Ishikawa (cell line): ENCODE measurements around the gene PIH1D1.
A peak's percentile ranks its signal among the peaks of the same experiment; 100 is the strongest.

Experiments used
- CEBPB ChIP-seq: IDR thresholded peaks from 2 replicates; pipeline ENCODE4 v1.6.1; 2012
- CREB1 ChIP-seq: IDR thresholded peaks from 2 replicates; pipeline ENCODE4 v1.6.1; 2012; ENCODE audit warnings: low read depth
- EGR1 ChIP-seq: IDR thresholded peaks from 2 replicates; pipeline ENCODE4 v1.6.1; 2012
- EP300 ChIP-seq: IDR thresholded peaks from 2 replicates; pipeline ENCODE4 v1.6.1; 2012; ENCODE audit warnings: borderline replicate concordance
- FOXM1 ChIP-seq: IDR thresholded peaks from 2 replicates; pipeline ENCODE4 v1.6.1; 2012; ENCODE audit warnings: low read depth, borderline replicate concordance
- NFIC ChIP-seq: IDR thresholded peaks from 2 replicates; pipeline ENCODE4 v1.6.1; 2012
- RAD21 ChIP-seq: IDR thresholded peaks from 2 replicates; pipeline ENCODE4 v1.6.1; 2012; ENCODE audit warnings: low read depth
- TAF1 ChIP-seq: IDR thresholded peaks from 2 replicates; pipeline ENCODE4 v1.6.1; 2012; ENCODE audit warnings: low read depth, mild to moderate bottlenecking
- TCF12 ChIP-seq: IDR thresholded peaks from 2 replicates; pipeline ENCODE4 v1.6.1; 2012; ENCODE audit warnings: low read depth
- TEAD4 ChIP-seq: IDR thresholded peaks from 2 replicates; pipeline ENCODE4 v1.6.1; 2012
- YY1 ChIP-seq: IDR thresholded peaks from 2 replicates; pipeline ENCODE4 v1.6.1; 2012; ENCODE audit warnings: low read depth
- ZBTB7A ChIP-seq: IDR thresholded peaks from 2 replicates; pipeline ENCODE4 v1.6.1; 2012; ENCODE audit warnings: low read depth
- TF ChIP-seq, protein P1 (sequence below): IDR thresholded peaks from 2 replicates; pipeline ENCODE4 v1.6.1; 2012
- TF ChIP-seq, protein P2 (sequence below): IDR thresholded peaks from 2 replicates; pipeline ENCODE4 v1.6.1; 2012; ENCODE audit warnings: low read depth, mild to moderate bottlenecking
- TF ChIP-seq, protein P3 (sequence below): IDR thresholded peaks from 2 replicates; pipeline ENCODE4 v1.6.1; 2012

PIH1D1 gene

DNA sequence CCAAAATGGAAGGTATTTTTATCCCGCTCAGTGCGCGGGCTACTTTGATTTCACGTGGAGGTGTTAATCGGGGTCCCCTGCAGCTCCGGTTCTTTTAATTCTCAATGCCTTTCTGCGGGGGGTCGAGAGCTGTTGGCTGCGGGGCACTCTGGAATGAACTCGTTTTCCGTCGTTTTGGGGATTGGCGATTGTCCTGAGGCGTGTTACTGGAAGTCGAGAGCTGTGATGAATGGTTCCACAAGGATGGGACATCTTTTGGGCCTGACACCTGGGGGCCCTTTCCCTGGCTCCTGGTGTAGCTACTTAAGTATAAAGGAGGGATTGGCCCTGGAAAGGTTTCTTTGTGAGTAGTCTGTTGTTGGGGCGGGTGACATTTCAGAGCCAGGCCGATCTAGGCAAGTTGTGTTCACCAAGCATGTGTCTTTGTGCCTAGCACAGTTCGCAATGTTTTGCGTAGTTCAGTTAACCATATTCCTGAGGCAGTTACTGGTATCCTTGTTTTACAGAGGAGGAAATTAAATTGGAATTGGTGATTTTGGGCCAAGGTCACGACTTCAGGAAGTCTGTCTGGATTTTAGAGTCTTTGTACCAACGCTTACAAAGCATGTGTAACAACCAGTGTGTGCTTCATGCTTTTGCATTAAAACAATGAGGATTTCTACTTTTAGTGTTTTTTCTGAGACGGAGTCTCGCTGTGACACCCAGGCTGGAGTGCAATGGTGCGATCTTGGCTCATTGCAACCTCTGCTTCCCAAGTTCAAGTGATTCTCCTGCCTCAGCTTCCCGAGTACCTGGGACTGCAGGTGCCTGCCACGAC, 36.6 kb upstream of the PIH1D1 start:
- TF ChIP-seq TEAD4, result 0 out of 2 replicates have a peak, but pooled peaks have one; percentile 12
- no peak for TF ChIP-seq FOXM1

DNA sequence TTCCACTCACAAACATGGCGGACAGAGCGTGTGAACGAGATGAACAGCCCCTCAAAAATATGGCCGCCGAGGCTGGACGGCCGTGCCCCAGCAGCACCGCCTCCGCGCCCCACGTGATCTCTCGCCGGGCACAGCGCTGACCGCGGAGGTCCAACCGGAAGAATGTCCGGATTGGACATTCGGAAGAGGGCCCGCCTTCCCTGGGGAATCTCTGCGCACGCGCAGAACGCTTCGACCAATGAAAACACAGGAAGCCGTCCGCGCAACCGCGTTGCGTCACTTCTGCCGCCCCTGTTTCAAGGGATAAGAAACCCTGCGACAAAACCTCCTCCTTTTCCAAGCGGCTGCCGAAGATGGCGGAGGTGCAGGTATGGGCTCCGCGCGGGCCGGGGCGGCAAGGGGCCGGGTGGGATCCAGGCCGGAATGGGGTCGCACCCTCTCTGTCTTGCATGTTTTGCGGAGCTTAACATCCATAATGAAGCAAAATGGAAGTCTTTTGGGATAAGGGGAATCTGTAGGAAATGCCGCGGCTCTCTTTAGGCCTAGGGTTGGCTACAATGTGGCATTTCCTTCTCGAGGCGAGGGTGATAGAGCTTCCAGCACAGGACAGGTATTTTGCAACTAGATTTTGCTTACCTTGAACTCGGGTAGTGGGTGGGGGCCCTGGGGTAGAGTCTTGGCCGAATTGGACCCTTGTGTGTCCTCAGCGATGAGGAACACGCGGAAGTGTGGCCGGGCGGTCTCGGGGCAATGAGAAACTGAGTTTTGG, 35.8 kb upstream of the PIH1D1 start, which contains the start of gene RPL13A:
TSS of gene RPL13A (plus strand) at position 332 of the 769 bp plus-strand sequence. CDS start at position 354, 22 bp downstream.
- TF ChIP-seq FOXM1, result no peak
- TF ChIP-seq RAD21, result no peak
- no peak for TF ChIP-seq TEAD4
- peak; percentile 93 for TF ChIP-seq EGR1
- TF ChIP-seq, protein P1, sequence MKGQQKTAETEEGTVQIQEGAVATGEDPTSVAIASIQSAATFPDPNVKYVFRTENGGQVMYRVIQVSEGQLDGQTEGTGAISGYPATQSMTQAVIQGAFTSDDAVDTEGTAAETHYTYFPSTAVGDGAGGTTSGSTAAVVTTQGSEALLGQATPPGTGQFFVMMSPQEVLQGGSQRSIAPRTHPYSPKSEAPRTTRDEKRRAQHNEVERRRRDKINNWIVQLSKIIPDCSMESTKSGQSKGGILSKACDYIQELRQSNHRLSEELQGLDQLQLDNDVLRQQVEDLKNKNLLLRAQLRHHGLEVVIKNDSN, result peak; percentile 99
- TF ChIP-seq, protein P2, sequence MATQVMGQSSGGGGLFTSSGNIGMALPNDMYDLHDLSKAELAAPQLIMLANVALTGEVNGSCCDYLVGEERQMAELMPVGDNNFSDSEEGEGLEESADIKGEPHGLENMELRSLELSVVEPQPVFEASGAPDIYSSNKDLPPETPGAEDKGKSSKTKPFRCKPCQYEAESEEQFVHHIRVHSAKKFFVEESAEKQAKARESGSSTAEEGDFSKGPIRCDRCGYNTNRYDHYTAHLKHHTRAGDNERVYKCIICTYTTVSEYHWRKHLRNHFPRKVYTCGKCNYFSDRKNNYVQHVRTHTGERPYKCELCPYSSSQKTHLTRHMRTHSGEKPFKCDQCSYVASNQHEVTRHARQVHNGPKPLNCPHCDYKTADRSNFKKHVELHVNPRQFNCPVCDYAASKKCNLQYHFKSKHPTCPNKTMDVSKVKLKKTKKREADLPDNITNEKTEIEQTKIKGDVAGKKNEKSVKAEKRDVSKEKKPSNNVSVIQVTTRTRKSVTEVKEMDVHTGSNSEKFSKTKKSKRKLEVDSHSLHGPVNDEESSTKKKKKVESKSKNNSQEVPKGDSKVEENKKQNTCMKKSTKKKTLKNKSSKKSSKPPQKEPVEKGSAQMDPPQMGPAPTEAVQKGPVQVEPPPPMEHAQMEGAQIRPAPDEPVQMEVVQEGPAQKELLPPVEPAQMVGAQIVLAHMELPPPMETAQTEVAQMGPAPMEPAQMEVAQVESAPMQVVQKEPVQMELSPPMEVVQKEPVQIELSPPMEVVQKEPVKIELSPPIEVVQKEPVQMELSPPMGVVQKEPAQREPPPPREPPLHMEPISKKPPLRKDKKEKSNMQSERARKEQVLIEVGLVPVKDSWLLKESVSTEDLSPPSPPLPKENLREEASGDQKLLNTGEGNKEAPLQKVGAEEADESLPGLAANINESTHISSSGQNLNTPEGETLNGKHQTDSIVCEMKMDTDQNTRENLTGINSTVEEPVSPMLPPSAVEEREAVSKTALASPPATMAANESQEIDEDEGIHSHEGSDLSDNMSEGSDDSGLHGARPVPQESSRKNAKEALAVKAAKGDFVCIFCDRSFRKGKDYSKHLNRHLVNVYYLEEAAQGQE, result peak; percentile 38; the same call in 1 of the 2 replicates
- peak; percentile 98 for TF ChIP-seq YY1
- peak; percentile 90 for TF ChIP-seq CEBPB
- TF ChIP-seq, protein P3, sequence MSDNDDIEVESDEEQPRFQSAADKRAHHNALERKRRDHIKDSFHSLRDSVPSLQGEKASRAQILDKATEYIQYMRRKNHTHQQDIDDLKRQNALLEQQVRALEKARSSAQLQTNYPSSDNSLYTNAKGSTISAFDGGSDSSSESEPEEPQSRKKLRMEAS, result peak; percentile 67
- TF ChIP-seq NFIC, result 0 out of 2 replicates have a peak, but pooled peaks have one; percentile 17
- TF ChIP-seq CREB1, result peak; percentile 96
- no peak; the same call in 1 of the 2 replicates for TF ChIP-seq EP300
- peak; percentile 99 for TF ChIP-seq TAF1
- TF ChIP-seq TCF12, result peak; percentile 48; the same call in 1 of the 2 replicates
- no peak for TF ChIP-seq ZBTB7A

DNA sequence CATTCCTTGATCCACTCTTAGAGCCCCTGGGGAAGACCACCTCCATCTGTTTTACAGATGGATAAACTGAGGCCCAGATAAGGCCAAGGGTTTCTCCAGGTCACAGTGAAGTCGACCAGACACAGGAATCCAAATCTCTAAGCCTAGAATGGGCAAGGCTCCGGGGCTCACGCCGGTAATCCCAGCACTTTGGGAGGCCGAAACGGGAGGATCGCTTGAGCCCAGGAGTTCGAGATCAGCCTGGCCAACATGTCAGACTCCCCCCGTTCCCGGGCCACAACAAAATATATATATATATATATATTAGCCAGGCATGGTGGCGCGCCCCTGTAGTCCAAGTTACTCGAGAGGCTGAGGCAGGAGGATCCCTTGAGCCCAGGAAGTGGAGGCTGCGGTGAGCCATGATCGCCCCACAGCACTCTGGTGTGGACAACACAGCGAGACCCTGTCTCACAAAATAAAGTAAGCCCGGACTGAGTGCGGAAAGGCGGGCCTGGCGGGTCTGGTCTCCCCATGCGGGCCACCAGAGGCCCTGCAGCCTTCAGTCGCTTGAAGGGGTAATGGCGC, 35.2 kb upstream of the PIH1D1 start:
- TF ChIP-seq TAF1, result no peak
- TF ChIP-seq, protein P2, result no peak
- no peak for TF ChIP-seq TCF12
- TF ChIP-seq FOXM1, result no peak
- TF ChIP-seq CEBPB, result no peak
- no peak for TF ChIP-seq RAD21
- TF ChIP-seq, protein P3, result no peak
- TF ChIP-seq YY1, result no peak
- TF ChIP-seq ZBTB7A, result no peak
- TF ChIP-seq EP300, result no peak
- TF ChIP-seq TEAD4, result no peak
- TF ChIP-seq NFIC, result no peak
- TF ChIP-seq CREB1, result no peak
- TF ChIP-seq, protein P1, result no peak
- TF ChIP-seq EGR1, result no peak

DNA sequence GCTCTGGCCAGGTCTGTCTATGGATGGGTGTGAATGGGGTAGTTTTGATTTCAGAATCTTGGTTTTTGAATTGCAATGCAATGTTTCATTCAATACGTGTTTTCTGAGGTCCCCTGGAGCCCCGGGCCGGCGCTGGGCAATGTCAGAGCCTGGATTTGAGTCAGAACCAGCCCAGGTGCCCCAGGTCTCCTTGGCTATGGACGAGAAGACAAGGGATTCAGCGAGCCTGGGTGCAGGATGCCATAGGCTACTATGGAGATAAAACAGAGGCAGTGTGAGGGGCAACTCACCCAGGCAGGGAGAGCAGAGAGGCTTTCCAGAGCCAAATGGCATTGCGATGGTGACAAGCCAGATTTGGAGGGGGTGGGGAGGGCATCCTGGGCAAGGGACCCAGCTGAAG, 34.6 kb upstream of the PIH1D1 start:
- no peak for TF ChIP-seq EGR1
- no peak for TF ChIP-seq FOXM1
- no peak for TF ChIP-seq CEBPB
- TF ChIP-seq, protein P2, result no peak
- TF ChIP-seq ZBTB7A, result no peak
- no peak for TF ChIP-seq YY1
- no peak for TF ChIP-seq TCF12
- TF ChIP-seq, protein P1, result no peak
